NB4 (cell line): Measurements from ENCODE around the gene CD3E.
A peak's percentile ranks its signal among the peaks of the same experiment; 100 is the strongest.

Experiments
- DNase-seq: peaks from one replicate; pipeline ENCODE4 v3.0.0; 2010; ENCODE audit warnings: low read depth
- H3K4me3 ChIP-seq: one replicate; pipeline ENCODE4 v1.5.1; 2011; ENCODE audit warnings: mild to moderate bottlenecking, low read depth, low read length, moderate library complexity
- MYC ChIP-seq: IDR thresholded peaks from 2 replicates; pipeline ENCODE4 v1.6.1; 2011; ENCODE audit warnings: low read depth, low read length
- POLR2A ChIP-seq: IDR thresholded peaks from 2 replicates; pipeline ENCODE4 v1.6.1; 2011; ENCODE audit warnings: mild to moderate bottlenecking; ENCODE audit not compliant: insufficient read length; ENCODE audit errors: extremely low read depth
- TF ChIP-seq, protein P1 (sequence below): IDR thresholded peaks from 2 replicates; pipeline ENCODE4 v1.6.1; 2011; ENCODE audit warnings: low read depth, low read length
- TF ChIP-seq, protein P2 (sequence below): IDR thresholded peaks from one replicate; pipeline ENCODE4 v1.5.1; 2012; ENCODE audit warnings: low read depth, low read length

The CD3E gene

DNA sequence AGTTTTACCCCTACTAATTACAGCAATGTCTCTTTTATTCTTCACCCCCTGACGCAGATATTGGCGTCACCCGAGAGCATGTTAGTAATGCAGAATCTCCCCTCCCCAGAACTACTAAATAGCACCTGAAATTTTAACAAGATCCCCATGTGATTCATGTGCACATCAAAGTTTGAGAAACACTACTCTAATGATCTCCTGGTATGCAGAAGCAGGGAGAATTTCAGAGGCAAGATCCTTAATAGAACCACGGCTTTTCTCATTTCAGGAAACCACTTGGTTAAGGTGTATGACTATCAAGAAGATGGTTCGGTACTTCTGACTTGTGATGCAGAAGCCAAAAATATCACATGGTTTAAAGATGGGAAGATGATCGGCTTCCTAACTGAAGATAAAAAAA lies 44.9 kb downstream of the CD3E start:
- no peak overlapping the region for H3K4me3 ChIP-seq
- TF ChIP-seq, protein P1, sequence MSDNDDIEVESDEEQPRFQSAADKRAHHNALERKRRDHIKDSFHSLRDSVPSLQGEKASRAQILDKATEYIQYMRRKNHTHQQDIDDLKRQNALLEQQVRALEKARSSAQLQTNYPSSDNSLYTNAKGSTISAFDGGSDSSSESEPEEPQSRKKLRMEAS = no peak
- TF ChIP-seq, protein P2, sequence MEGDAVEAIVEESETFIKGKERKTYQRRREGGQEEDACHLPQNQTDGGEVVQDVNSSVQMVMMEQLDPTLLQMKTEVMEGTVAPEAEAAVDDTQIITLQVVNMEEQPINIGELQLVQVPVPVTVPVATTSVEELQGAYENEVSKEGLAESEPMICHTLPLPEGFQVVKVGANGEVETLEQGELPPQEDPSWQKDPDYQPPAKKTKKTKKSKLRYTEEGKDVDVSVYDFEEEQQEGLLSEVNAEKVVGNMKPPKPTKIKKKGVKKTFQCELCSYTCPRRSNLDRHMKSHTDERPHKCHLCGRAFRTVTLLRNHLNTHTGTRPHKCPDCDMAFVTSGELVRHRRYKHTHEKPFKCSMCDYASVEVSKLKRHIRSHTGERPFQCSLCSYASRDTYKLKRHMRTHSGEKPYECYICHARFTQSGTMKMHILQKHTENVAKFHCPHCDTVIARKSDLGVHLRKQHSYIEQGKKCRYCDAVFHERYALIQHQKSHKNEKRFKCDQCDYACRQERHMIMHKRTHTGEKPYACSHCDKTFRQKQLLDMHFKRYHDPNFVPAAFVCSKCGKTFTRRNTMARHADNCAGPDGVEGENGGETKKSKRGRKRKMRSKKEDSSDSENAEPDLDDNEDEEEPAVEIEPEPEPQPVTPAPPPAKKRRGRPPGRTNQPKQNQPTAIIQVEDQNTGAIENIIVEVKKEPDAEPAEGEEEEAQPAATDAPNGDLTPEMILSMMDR = no peak
- no peak for TF ChIP-seq MYC
- no peak for TF ChIP-seq POLR2A
- no peak for DNase-seq

DNA sequence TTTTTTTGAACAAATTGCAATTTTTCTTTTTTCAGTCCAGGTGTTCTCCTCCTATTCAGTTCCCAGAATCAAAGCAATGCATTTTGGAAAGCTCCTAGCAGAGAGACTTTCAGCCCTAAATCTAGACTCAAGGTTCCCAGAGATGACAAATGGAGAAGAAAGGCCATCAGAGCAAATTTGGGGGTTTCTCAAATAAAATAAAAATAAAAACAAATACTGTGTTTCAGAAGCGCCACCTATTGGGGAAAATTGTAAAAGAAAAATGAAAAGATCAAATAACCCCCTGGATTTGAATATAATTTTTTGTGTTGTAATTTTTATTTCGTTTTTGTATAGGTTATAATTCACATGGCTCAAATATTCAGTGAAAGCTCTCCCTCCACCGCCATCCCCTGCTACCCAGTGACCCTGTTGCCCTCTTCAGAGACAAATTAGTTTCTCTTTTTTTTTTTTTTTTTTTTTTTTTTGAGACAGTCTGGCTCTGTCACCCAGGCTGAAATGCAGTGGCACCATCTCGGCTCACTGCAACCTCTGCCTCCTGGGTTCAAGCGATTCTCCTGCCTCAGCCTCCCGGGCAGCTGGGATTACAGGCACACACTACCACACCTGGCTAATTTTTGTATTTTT lies 48.7 kb downstream of the CD3E start:
- DNase-seq = peak; percentile 62
- no peak overlapping the region for H3K4me3 ChIP-seq
- TF ChIP-seq, protein P2 = peak; percentile 28
- TF ChIP-seq POLR2A = no peak

DNA sequence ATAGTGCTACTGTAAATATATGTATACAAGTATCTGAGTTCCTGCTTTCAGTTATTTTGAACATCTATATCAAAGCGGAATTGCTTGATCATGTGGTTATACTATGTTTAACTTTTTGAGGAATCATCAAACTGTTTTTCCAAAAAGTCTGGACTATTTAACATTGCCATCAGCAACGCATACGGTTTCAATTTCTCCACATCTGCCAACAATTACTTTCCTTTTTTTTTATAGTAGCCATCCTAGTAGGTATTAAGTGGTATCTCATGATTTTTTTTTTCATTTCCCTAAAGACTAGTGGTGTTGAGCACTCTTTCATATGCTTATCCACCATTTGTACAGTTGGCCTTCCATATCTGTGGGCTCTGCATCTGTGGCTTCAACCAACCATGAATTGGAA lies 53.5 kb downstream of the CD3E start:
- no peak for DNase-seq
- no peak for TF ChIP-seq MYC
- TF ChIP-seq, protein P1 = no peak
- TF ChIP-seq, protein P2 = no peak
- no peak for TF ChIP-seq POLR2A
- no peak overlapping the region for H3K4me3 ChIP-seq

DNA sequence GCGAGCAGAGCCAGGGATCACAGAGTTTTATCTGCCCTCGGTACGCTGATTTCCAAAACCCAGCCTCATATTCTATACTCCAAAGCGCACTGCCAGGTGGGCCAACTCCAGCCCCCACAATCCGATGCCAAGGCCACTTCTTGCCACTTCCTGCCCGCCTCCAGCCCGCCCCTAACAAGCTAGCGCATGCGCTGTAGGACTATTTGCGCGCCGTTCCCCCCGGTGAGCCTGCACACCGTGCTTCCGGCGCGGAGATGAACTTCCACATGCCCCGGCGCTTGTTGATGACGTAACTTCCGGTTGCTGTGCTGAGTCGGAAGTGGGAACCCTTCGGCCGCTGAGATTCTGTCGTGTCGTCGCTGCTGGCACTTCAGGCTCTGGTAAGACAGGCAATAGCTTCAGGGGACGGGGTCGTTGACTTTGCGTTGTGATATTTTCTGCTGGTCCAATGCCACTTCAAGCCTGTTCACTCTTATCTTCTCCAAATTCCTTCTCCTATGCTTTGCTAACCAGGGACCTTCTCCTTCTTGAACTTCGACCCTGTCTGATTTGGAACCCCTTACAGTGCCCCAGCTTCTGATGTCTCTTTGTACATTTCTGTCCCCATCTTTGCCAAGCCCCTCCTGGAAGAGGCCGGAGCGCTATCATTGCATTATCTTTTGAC lies 54.9 kb downstream of the CD3E start, which contains the start of gene UBE4A:
Gene UBE4A, plus strand, starts transcription at position 306 of the 664 bp plus-strand sequence. CDS start 5,481 bp downstream, outside the sequence.
- DNase-seq = peak; percentile 99
- H3K4me3 ChIP-seq = peak within 1 kb of the TSS; percentile 97
- TF ChIP-seq, protein P1 = peak; percentile 87
- TF ChIP-seq POLR2A (peak; percentile 93), MYC (peak; percentile 89)
- TF ChIP-seq, protein P2 = no peak

DNA sequence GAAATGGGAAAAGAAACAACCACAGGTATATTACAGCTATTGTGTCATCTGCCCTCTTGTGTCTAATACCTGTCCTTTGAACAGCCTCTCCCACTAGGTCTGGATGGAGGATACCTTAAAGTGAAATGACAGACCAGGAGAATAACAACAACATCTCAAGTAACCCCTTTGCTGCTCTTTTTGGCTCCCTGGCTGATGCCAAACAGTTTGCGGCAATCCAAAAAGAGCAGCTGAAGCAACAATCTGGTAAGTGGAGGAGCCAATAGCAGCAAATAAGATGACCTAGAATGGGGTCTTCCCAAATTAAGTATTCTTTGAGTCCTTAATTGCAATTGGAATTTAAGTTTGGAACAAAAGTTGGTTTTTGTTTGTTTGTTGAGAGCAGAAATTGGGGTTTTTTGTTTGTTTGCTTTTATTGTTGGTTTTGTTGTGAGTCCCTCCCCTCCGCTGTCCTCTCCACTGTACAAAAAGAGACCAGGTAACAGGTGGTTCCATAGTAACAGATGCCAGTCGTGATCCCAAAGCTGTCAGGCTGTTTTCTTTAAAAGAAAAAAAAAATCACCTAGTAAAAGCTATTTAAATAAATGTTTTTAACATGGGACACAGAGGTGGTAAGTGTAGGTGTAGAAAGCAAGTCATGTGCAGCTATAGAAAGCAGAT lies 60.6 kb downstream of the CD3E start:
- no peak for DNase-seq
- H3K4me3 ChIP-seq = no peak overlapping the region
- TF ChIP-seq, protein P2 = no peak
- TF ChIP-seq POLR2A = no peak
- TF ChIP-seq, protein P1 = no peak
- no peak for TF ChIP-seq MYC
